Endothelial cell (in vitro differentiated cells): ENCODE data around the gene GSG1L. TPM values are rescaled to one million over a fixed set of nuclear protein-coding genes. Genes with fewer than 3 reads are reported as not detected.

ENCODE experiments used
- DNase-seq: peaks from one replicate; pipeline ENCODE4 v3.0.0; 2021; ENCODE audit warnings: low spot score
- H3K27ac Mint-ChIP-seq: one replicate; pipeline ENCODE4 v1.8.0; 2021; ENCODE audit warnings: mixed read lengths, inconsistent platforms; ENCODE audit not compliant: unreplicated experiment
- H3K27me3 Mint-ChIP-seq: one replicate; pipeline ENCODE4 v1.8.0; 2021; ENCODE audit warnings: mild to moderate bottlenecking, moderate library complexity, mixed read lengths, inconsistent platforms; ENCODE audit not compliant: unreplicated experiment
- H3K36me3 Mint-ChIP-seq: one replicate; pipeline ENCODE4 v1.8.0; 2021; ENCODE audit warnings: mild to moderate bottlenecking, low read depth, mixed read lengths, inconsistent platforms; ENCODE audit not compliant: unreplicated experiment
- H3K4me1 Mint-ChIP-seq: one replicate; pipeline ENCODE4 v1.8.0; 2021; ENCODE audit warnings: mild to moderate bottlenecking, mixed read lengths, inconsistent platforms; ENCODE audit not compliant: unreplicated experiment
- H3K4me3 Mint-ChIP-seq: one replicate; pipeline ENCODE4 v1.8.0; 2021; ENCODE audit warnings: mild to moderate bottlenecking, mixed read lengths, inconsistent platforms; ENCODE audit not compliant: unreplicated experiment
- H3K9me3 Mint-ChIP-seq: one replicate; pipeline ENCODE4 v1.8.0; 2021; ENCODE audit warnings: mixed read lengths, inconsistent platforms; ENCODE audit not compliant: unreplicated experiment
- total RNA-seq: library from RNA; stranded (reverse); fragmentation: NEBNext Ultra II Directional; extraction: Animal tissue kit (Norgen Biotek cat#: 25700); gene quantifications from one replicate; pipeline ENCODE4 v1.2.1, GENCODE V29; 2021; ENCODE audit not compliant: unreplicated experiment
- TF ChIP-seq, protein P1 (sequence below): fragments of 200-600 bp; sonication (generic); IDR thresholded peaks from one replicate; pipeline ENCODE4 v1.5.0; 2021; ENCODE audit warnings: antibody characterized with exemption; ENCODE audit not compliant: unreplicated experiment

Gene GSG1L
- total RNA-seq, 1 donor from 2014 or later = 0.38 TPM

DNA sequence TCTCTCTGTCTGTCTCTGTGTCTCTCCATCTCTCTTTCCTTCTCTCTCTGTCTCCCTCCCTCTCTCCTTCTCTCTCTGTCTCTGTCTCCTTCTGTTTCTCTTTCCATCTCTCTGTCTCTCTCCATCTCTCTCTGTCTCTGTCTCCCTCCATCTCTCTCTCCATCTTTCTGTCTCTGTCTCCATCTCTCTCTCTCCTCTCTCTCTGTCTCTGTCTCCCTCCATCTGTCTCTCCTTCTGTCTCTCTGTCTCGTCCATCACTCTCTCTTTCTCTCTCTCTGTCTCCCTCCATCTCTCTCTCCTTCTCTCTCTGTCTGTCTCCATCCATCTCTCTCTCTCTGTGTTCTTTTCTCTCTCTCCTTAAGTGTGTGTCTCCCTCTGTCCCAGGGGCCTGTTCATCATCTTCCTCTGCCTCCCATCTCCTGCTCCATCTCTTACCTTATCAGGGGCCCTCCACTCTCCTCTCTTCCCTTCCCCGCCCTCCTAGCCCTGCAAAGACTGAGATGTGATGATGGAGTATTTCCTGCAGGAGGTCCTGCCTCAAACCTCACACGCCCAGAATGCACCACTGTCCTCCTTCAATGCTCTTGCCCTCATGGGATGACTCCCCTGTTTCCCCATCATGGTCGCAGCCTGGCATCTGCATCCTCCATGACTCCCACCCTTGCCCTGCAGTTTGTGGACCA is 193.3 kb downstream of the GSG1L start:
- H3K4me1 Mint-ChIP-seq = no peaks in the 10 kb centered on the region
- H3K36me3 Mint-ChIP-seq = peaks cover 12% of the 10 kb centered on the region
- no peak for DNase-seq
- no peak overlapping the region for H3K4me3 Mint-ChIP-seq
- H3K27ac Mint-ChIP-seq = no peak overlapping the region
- peaks cover 10% of the 10 kb centered on the region for H3K9me3 Mint-ChIP-seq
- TF ChIP-seq, protein P1, sequence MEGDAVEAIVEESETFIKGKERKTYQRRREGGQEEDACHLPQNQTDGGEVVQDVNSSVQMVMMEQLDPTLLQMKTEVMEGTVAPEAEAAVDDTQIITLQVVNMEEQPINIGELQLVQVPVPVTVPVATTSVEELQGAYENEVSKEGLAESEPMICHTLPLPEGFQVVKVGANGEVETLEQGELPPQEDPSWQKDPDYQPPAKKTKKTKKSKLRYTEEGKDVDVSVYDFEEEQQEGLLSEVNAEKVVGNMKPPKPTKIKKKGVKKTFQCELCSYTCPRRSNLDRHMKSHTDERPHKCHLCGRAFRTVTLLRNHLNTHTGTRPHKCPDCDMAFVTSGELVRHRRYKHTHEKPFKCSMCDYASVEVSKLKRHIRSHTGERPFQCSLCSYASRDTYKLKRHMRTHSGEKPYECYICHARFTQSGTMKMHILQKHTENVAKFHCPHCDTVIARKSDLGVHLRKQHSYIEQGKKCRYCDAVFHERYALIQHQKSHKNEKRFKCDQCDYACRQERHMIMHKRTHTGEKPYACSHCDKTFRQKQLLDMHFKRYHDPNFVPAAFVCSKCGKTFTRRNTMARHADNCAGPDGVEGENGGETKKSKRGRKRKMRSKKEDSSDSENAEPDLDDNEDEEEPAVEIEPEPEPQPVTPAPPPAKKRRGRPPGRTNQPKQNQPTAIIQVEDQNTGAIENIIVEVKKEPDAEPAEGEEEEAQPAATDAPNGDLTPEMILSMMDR = no peak
- H3K27me3 Mint-ChIP-seq = peaks cover 6% of the 10 kb centered on the region

DNA sequence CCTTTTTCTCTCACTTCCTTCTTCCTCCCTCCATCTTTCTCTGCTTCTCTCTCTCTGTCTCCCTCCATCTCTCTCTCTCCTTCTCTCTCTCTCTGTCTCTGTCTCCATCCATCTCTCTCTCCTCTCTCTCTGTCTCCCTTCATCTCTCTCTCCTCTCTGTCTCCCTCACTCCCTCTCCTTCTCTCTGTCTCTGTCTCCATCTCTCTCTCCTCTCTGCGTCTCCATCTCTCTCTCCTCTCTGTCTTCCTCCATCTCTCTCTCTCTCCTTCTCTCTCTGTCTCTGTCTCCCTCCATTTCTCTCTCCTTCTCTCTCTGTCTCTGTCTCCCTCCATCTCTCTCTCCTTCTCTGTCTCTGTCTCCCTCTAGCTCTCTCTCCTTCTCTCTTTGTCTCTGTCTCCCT is 194.1 kb downstream of the GSG1L start:
- no peak overlapping the region for H3K27ac Mint-ChIP-seq
- no peak overlapping the region for H3K4me3 Mint-ChIP-seq
- H3K36me3 Mint-ChIP-seq = peaks cover 5% of the 10 kb centered on the region

DNA sequence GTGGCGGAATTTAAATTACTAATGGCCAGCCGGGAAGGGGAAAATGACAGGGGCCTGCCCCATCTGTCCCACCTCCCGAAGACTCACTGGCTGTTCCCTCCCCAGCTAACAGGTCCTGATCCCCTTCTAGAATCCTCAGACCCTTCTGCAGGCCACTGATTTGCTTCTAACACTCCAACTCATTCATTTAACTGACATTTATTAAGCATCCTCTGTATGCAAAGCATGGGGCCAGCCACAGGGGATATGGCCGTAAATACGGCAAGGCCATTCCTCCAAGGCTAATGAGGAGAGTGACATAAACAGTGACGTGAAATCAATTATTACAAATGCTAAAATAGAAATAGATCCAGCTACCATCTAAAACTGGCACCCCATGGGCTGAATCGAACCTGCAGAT is 195.3 kb downstream of the GSG1L start:
- TF ChIP-seq, protein P1 = no peak
- Mint-ChIP-seq H3K4me3 (no peak overlapping the region), H3K36me3 (peaks cover 3% of the 10 kb centered on the region), H3K27ac (no peak overlapping the region), H3K27me3 (peaks cover 6% of the 10 kb centered on the region), H3K4me1 (no peaks in the 10 kb centered on the region), H3K9me3 (peaks cover 6% of the 10 kb centered on the region)
- no peak for DNase-seq

More for the DNA sequence above, 194.1 kb downstream of the GSG1L start:
- TF ChIP-seq, protein P1 = no peak
- DNase-seq = no peak
- Mint-ChIP-seq H3K9me3 (peaks cover 6% of the 10 kb centered on the region), H3K4me1 (no peaks in the 10 kb centered on the region), H3K27me3 (peaks cover 6% of the 10 kb centered on the region)

DNA sequence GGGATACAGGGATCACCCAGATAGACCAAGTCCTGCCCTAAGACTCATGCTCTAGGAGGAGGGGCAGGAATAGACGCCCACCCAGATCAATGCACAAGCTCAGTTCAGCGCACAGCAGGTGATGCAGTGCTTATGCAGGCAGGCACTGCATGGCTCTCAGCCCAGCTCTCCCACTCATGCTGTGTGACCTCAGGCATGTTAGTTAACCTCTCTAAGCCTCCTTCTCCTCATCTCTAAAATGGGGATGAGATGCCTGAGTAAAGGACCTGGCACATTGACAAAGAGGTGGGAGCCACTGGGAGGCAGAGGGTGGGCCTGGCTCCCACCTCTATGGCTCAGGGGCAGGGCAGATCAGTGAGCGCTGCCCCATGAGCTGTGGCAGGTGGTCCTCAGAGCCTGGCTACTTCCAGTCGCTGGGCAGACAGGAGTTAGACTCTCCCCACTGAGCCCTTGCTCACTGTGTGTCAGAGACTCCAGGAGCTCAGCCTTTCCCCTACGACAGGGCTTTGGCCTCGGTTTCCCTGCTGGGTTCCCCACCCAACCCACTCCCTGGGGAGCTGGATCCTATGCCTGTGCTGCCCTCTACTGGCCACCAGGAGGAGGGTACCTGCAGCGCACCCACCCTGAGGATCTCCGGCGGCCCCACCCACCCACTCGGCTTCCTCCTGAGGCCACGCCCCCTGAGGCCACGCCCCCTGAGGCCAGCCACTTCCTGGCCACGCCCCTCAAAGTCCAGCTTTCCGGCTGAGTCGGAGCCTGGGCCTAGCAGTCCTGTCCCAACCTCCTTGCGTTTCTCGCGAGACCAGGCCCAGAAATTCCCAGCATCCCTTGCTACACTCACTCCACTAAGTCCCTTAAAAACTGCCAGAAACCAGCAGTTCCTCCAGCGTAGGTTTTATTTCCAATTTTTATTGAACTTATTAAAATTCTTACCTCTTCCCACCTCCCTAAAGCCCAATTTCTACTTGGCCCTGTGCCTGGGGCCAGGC is 196.1 kb downstream of the GSG1L start:
- Mint-ChIP-seq H3K4me1 (no peaks in the 10 kb centered on the region), H3K36me3 (no peaks in the 10 kb centered on the region), H3K4me3 (no peak overlapping the region), H3K27ac (no peak overlapping the region), H3K9me3 (peaks cover 5% of the 10 kb centered on the region), H3K27me3 (peaks cover 6% of the 10 kb centered on the region)
- peak; percentile 77 for DNase-seq
- TF ChIP-seq, protein P1 = peak; percentile 77
